IMR-90 (cell line): Measurements from ENCODE around the gene PLCH2. TPM values are rescaled to one million over a fixed set of nuclear protein-coding genes. Genes with fewer than 3 reads are reported as not detected.
A peak's percentile ranks its signal among the peaks of the same experiment; 100 is the strongest.

ENCODE experiments used
- ATAC-seq: fragments of 200-7000 bp; cut with Tn5 transposase; 2 replicates; pipeline ENCODE4 v1.9.1; 2020; ENCODE audit warnings: low read depth, mild to moderate bottlenecking, moderate library complexity
- BruUV-seq: library from RNA; stranded (reverse); fragments of 400-500 nt; replicated peaks from 2 replicates; lab custom pipeline; 2021; lab: Mats Ljungman, UMichigan
- CTCF ChIA-PET: fragments of 300-600 bp; formaldehyde crosslinking; extraction: SDS; loops from one replicate; lab custom pipeline; 2021; ENCODE audit warnings: antibody characterized with exemption; lab: Yijun Ruan, JAX
- POLR2A ChIA-PET: fragments of 300-600 bp; sonication (Branson Sonifier 250); formaldehyde crosslinking; loops from one replicate; lab custom pipeline; 2022; ENCODE audit warnings: antibody characterized with exemption; ENCODE audit not compliant: unreplicated experiment; lab: Charles Lee
- DNase-seq: peaks from one replicate; pipeline ENCODE4 v3.0.0; 2013
- H2AFZ ChIP-seq: replicated peaks from 2 replicates; pipeline ENCODE3; 2013; ENCODE audit warnings: low read length, mild to moderate bottlenecking; ENCODE audit not compliant: poor library complexity
- H2AK5ac ChIP-seq: 2 replicates; pipeline ENCODE4 v1.6.1; 2013; ENCODE audit warnings: low read depth, low read length, inconsistent platforms
- H2AK9ac ChIP-seq: replicated peaks from 2 replicates; pipeline ENCODE3; 2013; ENCODE audit warnings: mild to moderate bottlenecking, low read depth, low read length, moderate library complexity; ENCODE audit not compliant: poor library complexity
- H2BK120ac ChIP-seq: 2 replicates; pipeline ENCODE4 v1.6.1; 2013; ENCODE audit warnings: low read depth, low read length, inconsistent platforms
- H2BK15ac ChIP-seq: 3 replicates; pipeline ENCODE4 v1.6.1; 2013; ENCODE audit warnings: low read depth, low read length, inconsistent platforms
- H2BK20ac ChIP-seq: 2 replicates; pipeline ENCODE4 v1.6.1; 2013; ENCODE audit warnings: low read depth, mild to moderate bottlenecking, inconsistent platforms, low read length, moderate library complexity
- H2BK5ac ChIP-seq: 2 replicates; pipeline ENCODE4 v1.6.1; 2013; ENCODE audit warnings: mild to moderate bottlenecking, low read depth, low read length, inconsistent platforms; ENCODE audit not compliant: poor library complexity, severe bottlenecking
- H3K14ac ChIP-seq: replicated peaks from 2 replicates; pipeline ENCODE4 v1.6.1; 2013; ENCODE audit warnings: low read depth, low read length, inconsistent platforms
- H3K18ac ChIP-seq: 2 replicates; pipeline ENCODE4 v1.6.1; 2013; ENCODE audit warnings: low read depth, low read length, control low read depth
- H3K23ac ChIP-seq: 2 replicates; pipeline ENCODE4 v1.6.1; 2013; ENCODE audit warnings: low read depth, low read length, inconsistent platforms
- H3K27ac ChIP-seq: 2 replicates; pipeline ENCODE4 v1.5.1; 2013; ENCODE audit warnings: mild to moderate bottlenecking, control low read depth, low read length; ENCODE audit not compliant: insufficient read depth
- H3K27me3 ChIP-seq: 2 replicates; pipeline ENCODE4 v1.6.1; 2013; ENCODE audit warnings: low read length; ENCODE audit not compliant: control insufficient read depth, insufficient read depth
- H3K36me3 ChIP-seq: 2 replicates; pipeline ENCODE4 v1.6.1; 2013; ENCODE audit warnings: low read length, mixed read lengths; ENCODE audit not compliant: control insufficient read depth, insufficient read depth
- H3K4ac ChIP-seq: 2 replicates; pipeline ENCODE4 v1.6.1; 2013; ENCODE audit warnings: low read depth, low read length, inconsistent platforms
- H3K4me1 ChIP-seq: 2 replicates; pipeline ENCODE4 v1.6.1; 2013; ENCODE audit warnings: low read length, mixed read lengths; ENCODE audit not compliant: control insufficient read depth, insufficient read depth
- H3K4me2 ChIP-seq: 2 replicates; pipeline ENCODE4 v1.6.1; 2013; ENCODE audit warnings: low read depth, mild to moderate bottlenecking, control low read depth, low read length, moderate library complexity
- H3K4me3 ChIP-seq: 2 replicates; pipeline ENCODE4 v1.5.1; 2013; ENCODE audit warnings: low read depth, mild to moderate bottlenecking, control low read depth, low read length, moderate library complexity; ENCODE audit not compliant: insufficient read depth
- H3K56ac ChIP-seq: 2 replicates; pipeline ENCODE4 v1.6.1; 2013; ENCODE audit warnings: low read length, inconsistent platforms; ENCODE audit not compliant: insufficient read depth; ENCODE audit errors: extremely low read depth
- H3K79me1 ChIP-seq, 2 experiments: 2 replicates each; pipeline ENCODE4 v1.6.1; 2013; ENCODE audit warnings: low read length in 2 of 2, inconsistent platforms in 1 of 2, low read depth in 1 of 2
- H3K9ac ChIP-seq: 2 replicates; pipeline ENCODE4 v1.6.1; 2013; ENCODE audit warnings: low read depth, low read length, control low read depth
- H3K9me1 ChIP-seq: 2 replicates; pipeline ENCODE4 v1.6.1; 2013; ENCODE audit warnings: low read length, inconsistent platforms; ENCODE audit not compliant: insufficient read depth
- H3K9me3 ChIP-seq: 2 replicates; pipeline ENCODE4 v1.6.1; 2013; ENCODE audit warnings: low read length; ENCODE audit not compliant: control insufficient read depth, insufficient read depth
- H4K20me1 ChIP-seq: 2 replicates; pipeline ENCODE4 v1.6.1; 2013; ENCODE audit warnings: low read length, inconsistent platforms; ENCODE audit not compliant: insufficient read depth
- H4K5ac ChIP-seq: 2 replicates; pipeline ENCODE4 v1.6.1; 2013; ENCODE audit warnings: mild to moderate bottlenecking, low read depth, low read length, control low read depth
- H4K8ac ChIP-seq, 2 experiments: 2 replicates each; pipeline ENCODE4 v1.6.1; 2013; ENCODE audit warnings: low read depth in 2 of 2, low read length in 2 of 2, control low read depth in 1 of 2, inconsistent platforms in 1 of 2
- H4K91ac ChIP-seq: 2 replicates; pipeline ENCODE4 v1.6.1; 2013; ENCODE audit warnings: low read depth, low read length, inconsistent platforms; ENCODE audit not compliant: insufficient read depth
- CHD1 ChIP-seq: IDR thresholded peaks from 2 replicates; pipeline ENCODE4 v1.6.1; 2012; ENCODE audit warnings: low read depth, low read length, improper control_type of control experiment
- FOS ChIP-seq: fragments of 150-350 bp; IDR thresholded peaks from 2 replicates; pipeline ENCODE4 v1.6.1; 2016; ENCODE audit warnings: low read depth, low read length
- MAFK ChIP-seq: IDR thresholded peaks from 2 replicates; pipeline ENCODE4 v1.6.1; 2012; ENCODE audit warnings: low read depth, low read length, improper control_type of control experiment
- MXI1 ChIP-seq: IDR thresholded peaks from 2 replicates; pipeline ENCODE4 v1.6.1; 2012; ENCODE audit warnings: low read depth, mild to moderate bottlenecking, low read length, moderate library complexity, borderline replicate concordance
- WGBS, 2 experiments: methylation state at CpG; one replicate each; pipeline versions ENCODE4 v1.1.5 to v1.1.7; 2013; ENCODE audit warnings: missing lambda C conversion rate in 2 of 2; ENCODE audit not compliant: insufficient read length in 1 of 2; ENCODE audit errors: extremely low coverage in 2 of 2; 5-methylcytosine and 5-hydroxymethylcytosine counted together
- dilution Hi-C: fragments of 300-500 bp; cut with HindIII; formaldehyde crosslinking; loops from one replicate; pipeline ENCODE4 v1.14.3; 2018; ENCODE audit warnings: low sequenced_read_pairs; ENCODE audit not compliant: unreplicated experiment
- in situ Hi-C: fragments of 300-500 bp; cut with MboI; formaldehyde crosslinking; loops from 3 replicates; pipeline ENCODE4 v1.14.3; 2019; ENCODE audit warnings: low sequenced_read_pairs, inconsistent platforms, mixed read lengths
- intact Hi-C: fragments of 100-400 bp; cut with micrococcal nuclease; formaldehyde crosslinking; loops from 2 replicates; pipeline ENCODE4 v1.10.0; 2022
- polyA plus RNA-seq, 3 experiments: library from polyadenylated mRNA; depleted of rRNA; stranded (reverse); fragments of >200 nt; gene quantifications; 2 replicates each; pipeline ENCODE4 v1.2.3, GENCODE V29; 2012; ENCODE audit warnings: low replicate concordance in 1 of 3
- total RNA-seq: library from RNA; depleted of rRNA; stranded (reverse); fragments of >200 nt; gene quantifications from 2 replicates; pipeline ENCODE4 v1.2.3, GENCODE V29; 2012
- TF ChIP-seq, protein P1 (sequence below): fragments of 150-350 bp; IDR thresholded peaks from 2 replicates; pipeline ENCODE4 v1.6.1; 2017; ENCODE audit warnings: mild to moderate bottlenecking, antibody characterized with exemption, low read length, low read depth

PLCH2 gene
- total and polyA plus RNA-seq, 2 of the 4 experiments (the other 2 are of a cell fraction) = 0.18 to 1.9 TPM

GRCh38 chr1:2529784-2530512, 53.9 kb downstream of the PLCH2 start, which contains the start of gene HES5:
Gene HES5, minus strand, starts transcription at chr1:2530263. Its CDS starts 99 bp downstream, at chr1:2530164.
- H4K91ac ChIP-seq = no peak within 1 kb of the TSS
- no peak within 1 kb of the TSS for H2BK15ac ChIP-seq
- intact Hi-C loops = loop anchor here (5.0 kb wide), 1 partner anchor 118 kb away; the partner anchor contains the start of gene PEX10
- peaks cover 0 to 8% of the 10 kb centered on the region in 2 experiments; a peak in 1 of 4 replicates for H3K79me1 ChIP-seq
- no TSS peak for BruUV-seq
- no peak within 1 kb of the TSS for H2AK5ac ChIP-seq
- H2BK120ac ChIP-seq = no peak within 1 kb of the TSS
- POLR2A ChIA-PET = no interaction called here
- H2AK9ac ChIP-seq = peak within 1 kb of the TSS; percentile 24
- H2BK20ac ChIP-seq = no peak within 1 kb of the TSS
- DNase-seq = no peak
- CTCF ChIA-PET = no interaction called here
- in situ Hi-C loops = loop anchor here (25.0 kb wide), 1 partner anchor 343 kb away; the partner anchor contains the start of gene FAAP20
- H3K4me1 ChIP-seq = peaks cover 15% of the 10 kb centered on the region
- no peak for ATAC-seq
- no peak within 1 kb of the TSS for H3K4me3 ChIP-seq
- no peak within 1 kb of the TSS for H3K23ac ChIP-seq
- no peak within 1 kb of the TSS for H2BK5ac ChIP-seq
- H3K9ac ChIP-seq = no peak within 1 kb of the TSS
- no peak within 1 kb of the TSS for H4K5ac ChIP-seq
- no peaks in the 10 kb centered on the region for H3K36me3 ChIP-seq
- dilution Hi-C loops = no loop called here
- H3K18ac ChIP-seq = no peak within 1 kb of the TSS
- H3K4ac ChIP-seq = no peak within 1 kb of the TSS
- H3K9me1 ChIP-seq = no peaks in the 10 kb centered on the region
- no peak within 1 kb of the TSS for H3K27ac ChIP-seq
- no peak within 1 kb of the TSS for H4K8ac ChIP-seq
- no peaks in the 10 kb centered on the region for H3K9me3 ChIP-seq
- peaks cover 23% of the 10 kb centered on the region; the same call in 1 of the 2 replicates for H3K27me3 ChIP-seq
- no peak within 1 kb of the TSS for H3K14ac ChIP-seq
- no peak within 1 kb of the TSS for H3K4me2 ChIP-seq
- WGBS, 2 experiments = 6% methylated on average over 41 of the region's 91 CpGs; no CpG with 5 or more reads in 1 of the 2 experiments
- H4K20me1 ChIP-seq = peaks cover 11% of the 10 kb centered on the region
- TF ChIP-seq, protein P1, sequence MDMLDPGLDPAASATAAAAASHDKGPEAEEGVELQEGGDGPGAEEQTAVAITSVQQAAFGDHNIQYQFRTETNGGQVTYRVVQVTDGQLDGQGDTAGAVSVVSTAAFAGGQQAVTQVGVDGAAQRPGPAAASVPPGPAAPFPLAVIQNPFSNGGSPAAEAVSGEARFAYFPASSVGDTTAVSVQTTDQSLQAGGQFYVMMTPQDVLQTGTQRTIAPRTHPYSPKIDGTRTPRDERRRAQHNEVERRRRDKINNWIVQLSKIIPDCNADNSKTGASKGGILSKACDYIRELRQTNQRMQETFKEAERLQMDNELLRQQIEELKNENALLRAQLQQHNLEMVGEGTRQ = no peak
- TF ChIP-seq MAFK (no peak), MXI1 (no peak), CHD1 (no peak), FOS (no peak)
- no peak within 1 kb of the TSS for H3K56ac ChIP-seq
- peak within 1 kb of the TSS; percentile 81 for H2AFZ ChIP-seq
